ENCODE measurements around the gene CHGA.

Gene CHGA

DNA sequence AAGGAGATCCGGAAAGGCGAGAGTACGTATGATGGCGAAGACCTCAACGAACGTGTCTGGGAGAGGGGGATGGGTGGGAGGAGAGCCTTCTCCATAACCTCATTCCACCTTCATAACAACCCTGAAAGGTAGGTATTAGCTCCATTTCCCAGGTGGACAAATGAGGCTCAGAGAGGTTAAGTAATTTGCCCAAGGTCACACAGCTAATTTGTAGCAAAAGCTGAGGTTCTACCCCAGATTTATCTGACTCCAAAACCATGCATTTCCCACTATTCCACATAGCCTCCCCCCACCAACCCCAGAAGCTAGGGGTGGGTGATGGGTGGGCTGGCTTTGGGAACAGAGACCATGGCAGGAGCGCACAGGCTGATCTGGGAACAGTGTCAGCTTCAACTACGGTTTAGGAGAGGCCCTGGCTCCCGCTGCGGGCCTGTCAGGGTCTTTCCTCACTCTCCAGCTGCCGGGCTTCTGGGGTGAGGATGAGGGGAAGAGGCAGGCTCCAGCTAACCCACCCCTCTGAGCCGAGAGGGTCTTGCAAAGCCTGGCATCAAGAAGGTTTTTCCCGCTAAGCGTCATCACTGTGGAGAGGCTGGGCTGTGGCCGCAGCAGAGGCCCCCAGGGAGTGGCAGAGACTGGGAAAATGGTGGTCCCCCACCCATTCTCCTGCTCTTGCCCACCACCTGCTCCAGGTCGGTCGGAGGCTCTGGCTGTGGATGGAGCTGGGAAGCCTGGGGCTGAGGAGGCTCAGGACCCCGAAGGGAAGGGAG lies 8.9 kb downstream of the CHGA start:
- no peak for DNase-seq

DNA sequence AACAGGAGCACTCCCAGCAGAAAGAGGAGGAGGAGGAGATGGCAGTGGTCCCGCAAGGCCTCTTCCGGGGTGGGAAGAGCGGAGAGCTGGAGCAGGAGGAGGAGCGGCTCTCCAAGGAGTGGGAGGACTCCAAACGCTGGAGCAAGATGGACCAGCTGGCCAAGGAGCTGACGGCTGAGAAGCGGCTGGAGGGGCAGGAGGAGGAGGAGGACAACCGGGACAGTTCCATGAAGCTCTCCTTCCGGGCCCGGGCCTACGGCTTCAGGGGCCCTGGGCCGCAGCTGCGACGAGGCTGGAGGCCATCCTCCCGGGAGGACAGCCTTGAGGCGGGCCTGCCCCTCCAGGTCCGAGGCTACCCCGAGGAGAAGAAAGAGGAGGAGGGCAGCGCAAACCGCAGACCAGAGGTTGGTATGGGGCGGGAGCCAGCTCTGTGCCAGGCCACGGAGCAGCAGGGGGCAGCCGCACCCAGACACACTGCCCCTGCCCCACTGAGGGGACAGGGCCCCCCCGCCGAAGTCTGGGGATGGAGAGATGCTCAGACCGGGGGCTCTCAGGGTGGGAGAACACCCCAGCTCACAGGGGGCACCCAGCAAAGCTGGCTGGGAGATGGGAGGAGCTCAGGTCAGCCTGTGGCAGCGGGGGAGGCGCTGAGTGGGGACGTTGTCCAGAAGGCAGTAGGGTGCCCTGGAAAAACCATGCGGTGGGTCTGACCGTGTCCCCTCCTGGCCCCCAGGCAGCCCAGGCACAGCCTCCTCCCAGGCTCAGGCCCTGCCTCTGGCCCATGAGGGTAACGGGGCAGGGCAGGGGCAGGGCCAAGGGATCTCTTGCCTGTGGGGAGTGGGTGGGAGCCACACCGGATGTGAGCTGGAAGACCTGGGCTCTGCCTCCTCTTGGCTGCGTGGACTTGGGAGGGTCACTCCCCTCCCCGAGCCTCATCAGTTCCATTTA lies 9.8 kb downstream of the CHGA start:
- DNase-seq, result no peak

- DNase-seq, result no peak
These were observed 10.5 kb downstream of the CHGA start for GRCh38 chr14:92933481-92933880.

DNA sequence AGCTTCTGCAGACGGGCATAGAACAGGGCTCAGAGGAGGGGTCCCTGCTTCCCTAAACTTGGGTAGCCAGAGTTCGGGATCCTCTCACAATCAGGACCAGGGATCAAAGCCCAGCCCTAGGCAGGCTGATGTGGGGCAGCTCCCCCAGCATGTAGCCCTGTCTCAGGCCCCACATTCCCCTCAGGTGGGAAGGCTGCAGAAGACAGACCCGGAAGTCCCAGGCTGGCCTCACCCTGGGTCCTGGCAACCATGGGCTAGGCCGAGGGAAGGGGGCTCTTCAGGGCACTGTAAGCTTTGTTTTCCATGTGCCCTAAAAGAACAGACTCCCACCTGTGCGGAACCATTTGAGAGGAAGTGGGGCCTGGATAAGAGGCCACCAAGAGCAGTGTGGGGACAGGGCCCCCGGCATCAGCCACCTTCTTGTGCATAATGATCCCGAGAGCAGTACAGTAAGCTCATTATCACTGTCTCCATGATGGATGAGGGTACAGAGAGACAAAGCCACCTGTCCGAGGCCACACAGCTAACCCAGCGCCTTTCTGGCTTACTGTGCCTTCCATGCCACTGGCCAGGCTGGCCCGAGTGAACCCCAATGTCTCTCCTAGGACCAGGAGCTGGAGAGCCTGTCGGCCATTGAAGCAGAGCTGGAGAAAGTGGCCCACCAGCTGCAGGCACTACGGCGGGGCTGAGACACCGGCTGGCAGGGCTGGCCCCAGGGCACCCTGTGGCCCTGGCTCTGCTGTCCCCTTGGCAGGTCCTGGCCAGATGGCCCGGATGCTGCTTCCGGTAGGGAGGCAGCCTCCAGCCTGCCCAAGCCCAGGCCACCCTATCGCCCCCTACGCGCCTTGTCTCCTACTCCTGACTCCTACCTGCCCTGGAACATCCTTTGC lies 11.5 kb downstream of the CHGA start:
- DNase-seq, result no peak

DNA sequence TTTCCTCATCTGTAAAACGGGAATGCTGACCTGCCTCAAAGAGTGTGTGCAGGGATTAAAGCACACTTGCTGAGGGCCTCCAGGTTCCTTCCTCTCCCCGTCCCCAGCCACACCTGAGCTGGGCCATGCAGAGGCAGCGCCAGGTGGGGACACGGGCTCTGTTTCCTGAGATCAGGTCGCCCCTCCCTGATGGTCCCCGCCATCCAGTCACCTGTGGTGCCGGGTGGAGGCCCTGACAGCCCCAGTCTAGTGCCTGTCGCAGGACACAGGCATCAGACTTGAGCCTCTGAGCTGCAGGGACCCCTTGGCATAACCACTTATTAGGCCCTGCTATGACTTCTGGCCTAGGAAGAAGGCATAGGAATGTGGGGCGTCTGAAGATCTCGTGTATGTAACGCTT lies 12.5 kb downstream of the CHGA start:
- DNase-seq, result no peak

GRCh38 chr14:92936085-92936484 lies 13.1 kb downstream of the CHGA start:
- DNase-seq, result no peak

GRCh38 chr14:92937051-92937937 lies 14.3 kb downstream of the CHGA start:
- no peak for DNase-seq

DNA sequence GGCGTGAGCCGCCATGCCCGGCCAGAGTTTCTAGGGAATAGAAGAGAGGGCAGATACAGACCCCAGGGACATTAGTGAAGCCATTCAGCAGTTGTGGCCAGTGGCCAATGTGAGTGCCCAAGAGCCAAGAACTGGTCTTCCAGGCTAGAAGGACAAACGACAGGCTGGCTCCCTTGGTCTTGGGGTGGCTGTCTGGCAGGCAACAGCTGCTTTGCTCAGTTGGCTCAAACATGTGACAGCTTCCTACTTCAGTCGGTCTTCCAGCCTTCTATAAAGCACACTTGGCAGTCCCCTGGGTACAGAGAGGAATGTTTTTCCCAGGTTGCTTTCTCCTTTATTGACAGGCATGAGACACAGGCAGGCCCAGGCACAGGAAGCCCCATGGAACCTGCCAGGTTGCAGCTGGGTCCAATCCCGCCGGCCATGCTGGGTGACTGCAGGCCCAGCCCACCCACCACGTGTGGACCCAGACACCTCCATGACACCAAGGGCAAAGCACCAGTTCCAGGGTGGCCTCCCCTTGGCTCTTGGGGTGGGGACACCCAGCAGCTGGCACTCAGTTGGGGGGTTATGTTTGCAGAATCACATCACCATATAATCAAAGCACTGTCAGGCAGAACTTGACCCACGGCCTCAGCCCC lies 15.4 kb downstream of the CHGA start:
- peak in 1 of 2 experiments; percentile 21 for DNase-seq

- no peak for DNase-seq
These were observed 16.1 kb downstream of the CHGA start for GRCh38 chr14:92938890-92939671.

DNA sequence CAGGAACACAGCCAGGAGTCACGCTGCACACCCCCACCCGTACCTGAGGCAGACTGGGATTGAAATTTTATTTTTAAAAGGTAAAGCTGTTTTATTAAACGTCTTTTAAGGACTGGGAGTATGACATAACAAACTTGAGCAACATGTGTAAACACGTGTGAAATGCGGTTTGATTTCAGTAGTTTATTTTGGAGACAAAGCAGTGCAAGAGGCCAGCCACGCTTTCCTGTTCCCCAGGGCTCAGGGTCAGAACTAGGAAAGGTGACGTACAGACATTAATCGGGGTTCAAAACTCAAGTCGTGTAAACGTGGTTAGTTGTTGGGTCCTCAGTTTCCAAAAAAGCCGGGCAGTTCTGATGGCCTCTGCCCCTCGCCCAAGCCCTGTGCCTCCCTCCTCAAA lies 16.7 kb downstream of the CHGA start:
- no peak for DNase-seq

DNA sequence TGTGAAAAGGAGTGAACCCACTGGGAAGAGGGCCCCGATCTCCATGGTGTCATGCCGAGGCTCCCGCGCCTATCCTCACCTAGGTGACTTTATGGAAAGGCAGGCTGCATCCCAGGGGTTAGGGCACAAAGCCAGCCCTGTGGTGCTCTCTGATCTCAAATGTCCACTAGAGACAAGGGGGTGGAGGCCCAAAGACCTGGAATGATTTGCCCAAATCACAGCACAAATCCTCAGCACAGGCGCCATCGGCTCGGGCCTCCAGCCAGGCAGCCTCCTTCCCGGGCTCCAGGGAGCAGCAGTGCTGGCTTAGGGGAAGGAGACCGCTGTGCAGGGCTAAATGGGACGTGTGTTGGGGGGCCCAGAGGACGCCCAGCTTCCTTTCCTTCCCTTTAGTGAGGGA lies 17.6 kb downstream of the CHGA start:
- DNase-seq, result no peak

DNA sequence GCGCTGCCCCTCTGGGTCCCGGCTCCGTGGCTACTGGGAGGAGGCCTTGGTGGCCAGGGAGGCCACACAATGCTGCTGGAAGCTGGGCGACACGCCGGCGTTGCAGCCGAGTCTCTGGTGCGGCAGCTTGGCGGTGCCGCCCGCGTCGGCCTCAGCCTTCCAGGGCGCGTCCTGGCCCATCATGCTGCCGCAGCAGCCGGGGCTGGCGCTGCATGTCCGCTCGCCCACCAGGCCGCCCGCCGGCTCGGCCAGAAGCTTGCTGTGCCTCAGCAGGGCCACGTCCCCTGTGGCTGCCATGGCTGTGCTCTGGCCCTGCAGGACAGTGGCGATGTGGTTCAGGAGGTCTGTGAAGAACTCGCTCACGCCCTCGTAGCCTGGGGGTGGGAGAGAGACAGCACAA lies 18.6 kb downstream of the CHGA start:
- no peak for DNase-seq

DNA sequence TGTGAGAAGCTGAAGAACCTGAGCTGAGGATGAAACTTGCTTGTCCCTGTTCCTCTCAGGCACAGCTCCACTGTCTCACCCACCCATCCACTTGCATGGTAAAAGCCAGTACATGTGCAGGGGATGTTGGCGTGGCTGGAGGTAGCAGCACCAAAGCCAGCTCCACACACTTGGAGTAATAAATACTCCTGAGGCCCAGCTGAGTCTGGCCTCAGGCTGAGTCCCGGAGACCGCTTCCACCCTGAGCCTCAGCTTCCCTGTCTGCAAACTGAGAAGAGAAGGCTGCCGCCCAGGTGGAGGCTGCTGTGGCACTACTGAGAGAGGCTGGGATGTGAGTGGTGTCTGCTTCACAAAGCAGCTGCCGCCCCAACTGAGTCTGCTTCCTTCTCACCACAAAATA lies 19.2 kb downstream of the CHGA start:
- DNase-seq, result no peak

DNA sequence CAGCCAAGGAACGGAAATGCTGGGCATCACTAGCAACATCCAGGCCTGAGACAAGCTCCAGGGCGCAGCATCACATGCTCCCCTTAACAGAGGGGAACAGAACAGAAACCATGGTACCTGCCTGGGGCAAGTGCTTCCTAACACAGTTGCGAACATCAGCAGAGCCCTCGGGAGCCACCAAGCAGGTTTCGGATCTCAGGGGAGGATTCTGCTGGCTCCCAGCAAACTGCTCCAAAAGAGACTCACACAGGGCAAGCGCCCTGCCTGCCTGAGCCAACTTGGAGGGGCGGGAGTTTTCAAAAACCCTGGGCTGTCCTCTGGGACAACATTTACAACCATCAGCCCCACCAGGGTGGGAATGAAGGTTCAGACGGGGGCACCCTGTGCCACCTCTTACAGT lies 19.6 kb downstream of the CHGA start:
- no peak for DNase-seq

- no peak for DNase-seq
These were observed 20.2 kb downstream of the CHGA start for GRCh38 chr14:92942976-92943710.

DNA sequence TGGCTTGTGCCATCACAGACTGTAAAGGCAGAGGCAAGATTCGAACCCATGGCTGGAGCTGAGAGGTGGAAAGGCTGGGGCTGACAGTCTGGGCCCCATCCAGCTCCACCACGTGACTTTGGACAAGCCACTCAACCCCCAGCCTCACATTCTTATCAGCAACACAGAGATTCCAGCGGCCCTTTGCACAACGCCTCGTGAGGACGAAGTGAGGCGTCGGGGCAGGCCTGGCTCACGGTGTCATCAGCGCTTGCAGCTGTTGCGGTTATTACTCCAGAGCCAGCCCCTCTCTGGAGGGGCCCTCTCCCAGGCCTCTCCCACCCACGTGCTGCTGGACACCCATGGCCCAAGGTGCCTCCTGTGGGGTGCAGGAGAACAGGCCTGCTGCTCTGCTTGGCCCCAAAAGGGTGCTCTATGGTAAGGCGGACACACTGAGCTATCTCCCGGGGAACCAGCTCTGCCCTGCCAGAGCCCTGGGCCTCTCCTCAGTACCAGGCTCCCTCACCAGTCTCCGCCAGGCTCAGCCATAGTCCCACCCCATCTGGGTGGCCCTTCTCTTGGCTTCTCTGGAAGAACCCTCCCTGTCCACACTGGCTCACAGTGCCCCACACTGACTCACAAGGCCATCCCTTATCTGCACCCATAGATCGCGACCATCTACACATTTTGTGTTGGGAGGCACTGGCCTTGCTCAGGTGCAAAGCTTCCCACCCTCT lies 21.1 kb downstream of the CHGA start:
- no peak for DNase-seq

- peak; percentile 86 to 92 for DNase-seq
These were observed 22.0 kb downstream of the CHGA start for GRCh38 chr14:92944976-92945375.

- peak in 1 of 2 experiments; percentile 35 for DNase-seq
These were observed 22.6 kb downstream of the CHGA start for GRCh38 chr14:92945544-92945943.

Data from SHP77 (cell line).